CD4-positive, alpha-beta memory T cell (primary cell): Measurements from ENCODE around the gene POMP. TPM values are rescaled to one million over a fixed set of nuclear protein-coding genes. Genes with fewer than 3 reads are reported as not detected.

Source experiments
- CTCF ChIA-PET: fragments of 350-600 bp; sonication (Branson Sonifier 250); formaldehyde crosslinking; loops from one replicate; lab custom pipeline; 2021; ENCODE audit warnings: inconsistent platforms; ENCODE audit not compliant: partially characterized antibody; lab: Charles Lee
- POLR2A ChIA-PET: fragments of 350-600 bp; sonication (Branson Sonifier 250); formaldehyde crosslinking; loops from one replicate; lab custom pipeline; 2021; ENCODE audit not compliant: partially characterized antibody; lab: Charles Lee
- DNase-seq, 5 donors: peaks; one replicate each; pipeline versions ENCODE4 v3.0.0 to v3.0.0-alpha.2; 2020 to 2022; ENCODE audit warnings: mixed read lengths in 1 of 5
- H3K27ac ChIP-seq: one replicate; pipeline ENCODE4 v1.7.0; 2013; ENCODE audit warnings: low read depth, low read length
- H3K27me3 ChIP-seq: 2 replicates; pipeline ENCODE4 v1.7.0; 2013; ENCODE audit warnings: mild to moderate bottlenecking, low read length, moderate library complexity; ENCODE audit not compliant: insufficient read depth
- H3K36me3 ChIP-seq: 2 replicates; pipeline ENCODE4 v1.7.0; 2013; ENCODE audit warnings: mild to moderate bottlenecking, low read length, moderate library complexity; ENCODE audit not compliant: insufficient read depth
- H3K4me1 ChIP-seq: 2 replicates; pipeline ENCODE4 v1.7.0; 2013; ENCODE audit warnings: mild to moderate bottlenecking, low read length, moderate library complexity; ENCODE audit not compliant: insufficient read depth
- H3K4me3 ChIP-seq, 2 donors: one replicate each; pipeline ENCODE4 v1.7.0; 2013; ENCODE audit warnings: low read length in 2 of 2, mild to moderate bottlenecking in 1 of 2
- H3K9me3 ChIP-seq, 2 donors: one replicate each; pipeline ENCODE4 v1.7.0; 2013; ENCODE audit warnings: low read length in 2 of 2, control low read depth in 1 of 2; ENCODE audit not compliant: control insufficient read depth in 1 of 2
- H3K27ac Mint-ChIP-seq, 7 donors: one replicate each; pipeline ENCODE4 v1.8.0; 2020 to 2021; ENCODE audit warnings: mixed read lengths in 7 of 7, mild to moderate bottlenecking in 6 of 7, inconsistent platforms in 3 of 7, moderate library complexity in 3 of 7
- H3K27me3 Mint-ChIP-seq, 2 donors: one replicate each; pipeline ENCODE4 v1.8.0; 2020 to 2021; ENCODE audit warnings: mixed read lengths in 2 of 2
- H3K36me3 Mint-ChIP-seq, 2 donors: one replicate each; pipeline ENCODE4 v1.8.0; 2020 to 2021; ENCODE audit warnings: mixed read lengths in 2 of 2, inconsistent platforms in 1 of 2, mild to moderate bottlenecking in 1 of 2
- H3K4me1 Mint-ChIP-seq, 4 donors: one replicate each; pipeline ENCODE4 v1.8.0; 2020 to 2021; ENCODE audit warnings: mixed read lengths in 4 of 4, mild to moderate bottlenecking in 1 of 4
- H3K4me3 Mint-ChIP-seq, 8 donors: one replicate each; pipeline ENCODE4 v1.8.0; 2020 to 2021; ENCODE audit warnings: mixed read lengths in 8 of 8, mild to moderate bottlenecking in 7 of 8, moderate library complexity in 6 of 8, inconsistent platforms in 3 of 8
- H3K9me3 Mint-ChIP-seq, 8 donors: one replicate each; pipeline ENCODE4 v1.8.0; 2020 to 2021; ENCODE audit warnings: mixed read lengths in 8 of 8, mild to moderate bottlenecking in 5 of 8, inconsistent platforms in 3 of 8, moderate library complexity in 1 of 8
- intact Hi-C: fragments of 100-400 bp; cut with micrococcal nuclease; formaldehyde crosslinking; loops from one replicate; pipeline ENCODE4 v1.15.1; 2023
- polyA plus RNA-seq, 2 donors: library from polyadenylated mRNA; unstranded; fragments of 300-500 nt; fragmentation: Illumina TruSeq; gene quantifications; one replicate each; pipeline ENCODE4 v1.2.3, GENCODE V29; 2021
- total RNA-seq, 2 experiments: library from RNA; stranded (reverse); gene quantifications; one replicate each; pipeline ENCODE4 v1.2.3, GENCODE V29; 2021

Gene POMP, protein sequence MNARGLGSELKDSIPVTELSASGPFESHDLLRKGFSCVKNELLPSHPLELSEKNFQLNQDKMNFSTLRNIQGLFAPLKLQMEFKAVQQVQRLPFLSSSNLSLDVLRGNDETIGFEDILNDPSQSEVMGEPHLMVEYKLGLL
- 10 to 100 TPM; 23.0 to 24.5 TPM for total RNA-seq
- polyA plus RNA-seq, result 100 to 1,000 TPM in 1 of 2 donors, 10 to 100 TPM in 1; 87.6 to 109 TPM

DNA sequence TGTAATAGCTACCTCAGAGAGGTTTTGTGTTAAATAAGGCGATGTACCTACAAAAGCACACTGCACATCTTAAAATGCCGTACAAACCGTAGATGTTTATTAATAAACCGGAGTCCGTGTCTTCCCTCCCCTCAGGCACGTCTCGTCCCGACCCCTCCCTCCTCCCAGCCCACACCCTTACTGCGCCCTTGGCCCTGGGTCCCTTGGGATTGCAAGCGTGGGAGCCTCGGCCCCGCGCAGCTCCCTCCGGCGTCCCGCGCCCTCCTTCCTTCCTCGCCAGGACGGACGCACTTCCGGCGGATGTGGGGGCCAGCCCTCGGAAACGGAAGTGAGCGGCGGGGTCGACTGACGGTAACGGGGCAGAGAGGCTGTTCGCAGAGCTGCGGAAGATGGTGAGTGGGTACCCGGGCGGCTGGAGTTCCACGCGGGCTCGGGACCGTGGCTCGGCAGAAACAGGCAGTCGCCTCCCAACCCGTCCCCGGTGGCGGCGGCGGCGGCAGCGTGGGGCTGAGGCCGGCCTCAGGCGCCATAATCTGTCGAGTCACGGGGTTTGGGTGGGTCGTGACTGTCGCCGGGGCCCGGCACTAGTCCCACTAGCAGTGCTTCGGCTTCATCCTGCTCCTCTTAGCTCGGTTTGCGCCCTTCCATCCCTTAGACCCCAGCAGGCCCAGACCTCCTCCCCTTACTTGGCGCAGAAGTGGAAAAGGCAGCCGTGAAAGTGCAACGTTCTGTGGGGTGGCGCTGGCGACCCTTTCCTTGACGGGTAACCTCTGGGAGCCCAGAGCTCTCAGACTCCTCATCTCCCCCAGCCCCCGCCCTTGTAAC lies at the start of gene POMP:
Gene POMP, plus strand, starts transcription at position 335 of the 825 bp plus-strand sequence. Its CDS starts 55 bp downstream, at position 390.
- DNase-seq, result peak; percentile 90 to 94 (median 93)
- ChIA-PET CTCF (interaction anchor here (0.7 to 1.7 kb wide), 4 partner anchors 12 to 334 kb away, joined by 3 to 5 read pairs (median 4); partner anchors contain the start of gene SLC46A3), POLR2A (interaction anchor here (0.5 to 2.7 kb wide), 12 partner anchors 10 to 1487 kb away, joined by 3 to 41 read pairs (median 4); partner anchors contain the start of genes PAN3 and SLC46A3)
- Mint-ChIP-seq H3K36me3 (peaks cover 11 to 37% of the 10 kb centered on the region in 2 donors), H3K4me3 (peak within 1 kb of the TSS; percentile 95 to 99 (median 98)), H3K27me3 (no peaks in the 10 kb centered on the region), H3K27ac (peak within 1 kb of the TSS; percentile 96 to 100 (median 98)), H3K4me1 (peaks cover 34 to 63% (median 54%) of the 10 kb centered on the region in 4 donors), H3K9me3 (peaks cover 0 to 2% (median 0%) of the 10 kb centered on the region in 8 donors)
- Histone ChIP-seq H3K9me3 (no peaks in the 10 kb centered on the region), H3K27me3 (no peaks in the 10 kb centered on the region), H3K4me1 (peaks cover 40% of the 10 kb centered on the region), H3K27ac (peak within 1 kb of the TSS; percentile 95), H3K4me3 (peak within 1 kb of the TSS; percentile 76 to 93), H3K36me3 (peaks cover 11% of the 10 kb centered on the region)
- intact Hi-C loops, result loop anchor here (1.0 to 10.0 kb wide), 6 partner anchors 60 to 1408 kb away; partner anchors contain the start of genes LNX2, MTIF3, PAN3 and POLR1D

- Histone ChIP-seq H3K27ac (no peak overlapping the region), H3K9me3 (no peaks in the 10 kb centered on the region), H3K36me3 (no peaks in the 10 kb centered on the region), H3K4me3 (no peak overlapping the region), H3K27me3 (no peaks in the 10 kb centered on the region), H3K4me1 (peaks cover 18% of the 10 kb centered on the region)
- Mint-ChIP-seq H3K4me1 (peaks cover 14 to 21% (median 18%) of the 10 kb centered on the region in 4 donors), H3K9me3 (peaks cover 0 to 2% (median 0%) of the 10 kb centered on the region in 8 donors), H3K27ac (no peak overlapping the region), H3K36me3 (no peaks in the 10 kb centered on the region), H3K27me3 (peaks cover 0 to 2% of the 10 kb centered on the region in 2 donors), H3K4me3 (no peak overlapping the region)
- no peak for DNase-seq
- intact Hi-C loops, result no loop called here
- ChIA-PET POLR2A (no interaction called here), CTCF (no interaction called here)
Observed at GRCh38 chr13:28609381-28609780, 49.5 kb upstream of the POMP start.

GRCh38 chr13:28609926-28610325 lies 49.0 kb upstream of the POMP start:
- Mint-ChIP-seq H3K27ac (no peak overlapping the region), H3K9me3 (no peaks in the 10 kb centered on the region), H3K4me3 (no peak overlapping the region), H3K36me3 (no peaks in the 10 kb centered on the region), H3K27me3 (no peaks in the 10 kb centered on the region), H3K4me1 (peaks cover 14 to 21% (median 18%) of the 10 kb centered on the region in 4 donors)
- no peak for DNase-seq
- ChIA-PET CTCF (no interaction called here), POLR2A (no interaction called here)
- no peak overlapping the region for H3K4me3 ChIP-seq
- no peak overlapping the region for H3K27ac ChIP-seq
- peaks cover 18% of the 10 kb centered on the region for H3K4me1 ChIP-seq
- H3K36me3 ChIP-seq, result no peaks in the 10 kb centered on the region
- H3K27me3 ChIP-seq, result no peaks in the 10 kb centered on the region
- intact Hi-C loops, result no loop called here
- H3K9me3 ChIP-seq, result no peaks in the 10 kb centered on the region

- Histone ChIP-seq H3K27me3 (no peaks in the 10 kb centered on the region), H3K27ac (no peak overlapping the region), H3K4me3 (no peak overlapping the region), H3K4me1 (peaks cover 18% of the 10 kb centered on the region), H3K9me3 (no peaks in the 10 kb centered on the region), H3K36me3 (no peaks in the 10 kb centered on the region)
- ChIA-PET CTCF (no interaction called here), POLR2A (no interaction called here)
- intact Hi-C loops, result no loop called here
- Mint-ChIP-seq H3K4me1 (peaks cover 14 to 21% (median 18%) of the 10 kb centered on the region in 4 donors), H3K36me3 (no peaks in the 10 kb centered on the region), H3K4me3 (peak overlapping the region in 5 of 8 donors; percentile 49 to 71 (median 62)), H3K27me3 (no peaks in the 10 kb centered on the region), H3K9me3 (no peaks in the 10 kb centered on the region), H3K27ac (peak overlapping the region in 5 of 7 donors; percentile 10 to 78 (median 43))
- no peak for DNase-seq
Observed at GRCh38 chr13:28610996-28611395, 47.9 kb upstream of the POMP start.

DNA sequence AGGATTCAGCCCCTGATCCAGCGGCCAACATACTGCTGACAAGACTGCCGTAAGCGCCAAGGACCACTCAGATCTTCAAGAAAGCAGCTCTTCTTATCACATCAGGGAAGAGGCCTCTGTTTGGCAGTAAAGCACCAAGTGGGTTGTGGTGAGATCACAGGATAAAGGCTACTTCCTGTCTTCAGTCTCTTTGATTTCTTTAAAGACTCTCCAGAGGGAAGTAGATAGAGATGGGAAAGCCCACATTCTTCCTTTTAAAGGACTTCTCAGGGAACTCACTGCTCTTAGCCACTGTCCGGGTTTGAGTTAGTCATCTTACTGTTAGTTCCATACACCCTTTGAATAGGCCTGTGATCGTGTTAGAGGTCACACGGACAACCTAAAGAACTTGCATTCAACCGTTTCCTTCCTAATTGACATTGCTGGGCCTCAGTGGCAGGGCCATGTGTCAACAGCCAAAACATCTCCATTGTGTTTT lies 47.2 kb upstream of the POMP start:
- peaks cover 18% of the 10 kb centered on the region for H3K4me1 ChIP-seq
- Mint-ChIP-seq H3K4me3 (peak overlapping the region in 6 of 8 donors; percentile 49 to 71 (median 63)), H3K27me3 (no peaks in the 10 kb centered on the region), H3K36me3 (no peaks in the 10 kb centered on the region), H3K9me3 (no peaks in the 10 kb centered on the region), H3K4me1 (peaks cover 14 to 21% (median 18%) of the 10 kb centered on the region in 4 donors), H3K27ac (peak overlapping the region; percentile 10 to 84 (median 51))
- H3K36me3 ChIP-seq, result no peaks in the 10 kb centered on the region
- H3K27me3 ChIP-seq, result no peaks in the 10 kb centered on the region
- intact Hi-C loops, result no loop called here
- peak in 4 of 5 donors; percentile 30 to 56 (median 38) for DNase-seq
- H3K27ac ChIP-seq, result no peak overlapping the region
- POLR2A ChIA-PET, result no interaction called here
- no peak overlapping the region for H3K4me3 ChIP-seq
- CTCF ChIA-PET, result no interaction called here
- H3K9me3 ChIP-seq, result no peaks in the 10 kb centered on the region

DNA sequence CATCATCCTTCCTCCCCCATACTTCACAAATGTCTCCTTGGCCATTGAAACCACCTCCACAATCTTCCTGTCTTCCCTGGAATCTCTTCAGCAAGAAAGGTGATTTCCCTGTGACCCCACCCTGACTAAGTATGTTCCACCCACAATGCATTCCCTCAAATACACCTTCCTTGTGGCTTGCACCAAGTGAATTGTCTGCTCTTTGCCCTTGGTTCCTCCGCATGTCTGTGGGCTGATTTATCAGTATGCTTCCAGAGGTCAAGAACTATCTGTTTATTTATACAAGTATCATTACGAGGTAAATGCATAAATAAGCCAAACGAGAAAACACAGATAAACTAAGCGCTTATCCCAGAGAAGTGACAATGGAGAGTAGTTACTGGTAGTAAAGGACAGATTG lies 45.4 kb upstream of the POMP start:
- ChIA-PET CTCF (no interaction called here), POLR2A (no interaction called here)
- H3K27me3 ChIP-seq, result no peaks in the 10 kb centered on the region
- no peaks in the 10 kb centered on the region for H3K36me3 Mint-ChIP-seq
- no peaks in the 10 kb centered on the region for H3K36me3 ChIP-seq
- intact Hi-C loops, result no loop called here
- H3K4me3 ChIP-seq, result no peak overlapping the region
- peaks cover 14 to 21% (median 18%) of the 10 kb centered on the region in 4 donors for H3K4me1 Mint-ChIP-seq
- DNase-seq, result no peak
- H3K4me3 Mint-ChIP-seq, result no peak overlapping the region
- no peak overlapping the region for H3K27ac ChIP-seq
- H3K9me3 Mint-ChIP-seq, result no peaks in the 10 kb centered on the region
- peak overlapping the region in 1 of 7 donors; percentile 49 for H3K27ac Mint-ChIP-seq
- peaks cover 18% of the 10 kb centered on the region for H3K4me1 ChIP-seq
- H3K27me3 Mint-ChIP-seq, result no peaks in the 10 kb centered on the region
- H3K9me3 ChIP-seq, result no peaks in the 10 kb centered on the region
